HCT116 (cell line): ENCODE results near the gene IL10RB.

Experiments
- EZH2 ChIP-seq: fragments of 200-600 bp; sonication (generic); IDR thresholded peaks from 2 replicates; pipeline ENCODE4 v1.6.1; 2017; ENCODE audit warnings: antibody characterized with exemption, mixed run types
- EZH2phosphoT487 ChIP-seq: fragments of 200-600 bp; IDR thresholded peaks from 2 replicates; pipeline ENCODE4 v1.6.1; 2018; ENCODE audit warnings: antibody characterized with exemption, borderline replicate concordance
- POLR2A ChIP-seq: IDR thresholded peaks from 2 replicates; pipeline ENCODE4 v1.7.0; 2011; ENCODE audit warnings: borderline replicate concordance; ENCODE audit not compliant: insufficient read depth, insufficient read length; ENCODE audit errors: extremely low read depth
- POLR2AphosphoS5 ChIP-seq: IDR thresholded peaks from 2 replicates; pipeline ENCODE4 v1.6.1; 2011; ENCODE audit warnings: mild to moderate bottlenecking, low read depth, low read length, moderate library complexity
- RAD21 ChIP-seq: IDR thresholded peaks from 2 replicates; pipeline ENCODE4 v1.6.1; 2012; ENCODE audit warnings: low read depth, mild to moderate bottlenecking
- SIN3A ChIP-seq: IDR thresholded peaks from 2 replicates; pipeline ENCODE4 v1.6.1; 2012; ENCODE audit warnings: low read depth
- TCF7L2 ChIP-seq: IDR thresholded peaks from 2 replicates; pipeline ENCODE4 v1.7.0; 2011; ENCODE audit warnings: borderline replicate concordance, inconsistent platforms; ENCODE audit not compliant: insufficient read depth, insufficient read length; ENCODE audit errors: extremely low read depth
- ZNF274 ChIP-seq: fragments of 200-500 bp; sonication (Bioruptor generic); IDR thresholded peaks from 2 replicates; pipeline ENCODE4 v1.6.1; 2014; ENCODE audit warnings: mild to moderate bottlenecking, low read depth, low read length, inconsistent platforms
- TF ChIP-seq, protein P1 (sequence below), 3 experiments: fragments of 200-600 bp in 1 of 3; sonication (generic) in 1 of 3; IDR thresholded peaks in 2 of 3; conservative IDR thresholded peaks in 1 of 3; 2 replicates each; pipeline ENCODE4 v1.5.1; 2012 to 2017; ENCODE audit warnings: low read depth in 2 of 3, low read length in 2 of 3, antibody characterized with exemption in 1 of 3, borderline replicate concordance in 1 of 3, control low read depth in 1 of 3, mild to moderate bottlenecking in 1 of 3, mixed read lengths in 1 of 3, mixed run types in 1 of 3, moderate library complexity in 1 of 3; ENCODE audit not compliant: insufficient read depth in 1 of 3
- TF ChIP-seq, protein P2 (sequence below): IDR thresholded peaks from 2 replicates; pipeline ENCODE4 v1.6.1; 2012
- TF ChIP-seq, protein P3 (sequence below): IDR thresholded peaks from 2 replicates; pipeline ENCODE4 v1.6.1; 2012
- TF ChIP-seq, protein P4 (sequence below): IDR thresholded peaks from 2 replicates; pipeline ENCODE4 v1.6.1; 2012; ENCODE audit warnings: low read depth

DNA sequence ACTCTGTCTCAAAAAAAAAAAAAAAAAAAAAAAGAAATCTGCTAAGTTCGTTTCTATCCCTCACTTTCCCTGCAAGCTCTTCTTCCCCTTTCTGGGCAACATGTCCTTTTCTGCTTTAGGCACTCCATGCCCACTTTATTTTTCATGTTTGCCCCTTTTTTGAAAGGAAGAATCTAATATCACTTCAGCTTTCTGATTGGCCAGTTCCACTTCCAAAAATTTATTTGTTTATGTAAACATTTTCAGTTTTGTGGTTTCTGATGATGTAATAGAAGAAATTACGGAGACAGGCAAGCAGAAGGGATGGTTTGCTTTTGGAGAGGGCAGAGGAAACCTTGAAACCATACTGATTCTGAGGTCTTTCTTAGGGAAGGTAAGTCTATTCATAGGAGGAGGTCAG lies 73.8 kb downstream of the IL10RB start:
- TF ChIP-seq, protein P1, sequence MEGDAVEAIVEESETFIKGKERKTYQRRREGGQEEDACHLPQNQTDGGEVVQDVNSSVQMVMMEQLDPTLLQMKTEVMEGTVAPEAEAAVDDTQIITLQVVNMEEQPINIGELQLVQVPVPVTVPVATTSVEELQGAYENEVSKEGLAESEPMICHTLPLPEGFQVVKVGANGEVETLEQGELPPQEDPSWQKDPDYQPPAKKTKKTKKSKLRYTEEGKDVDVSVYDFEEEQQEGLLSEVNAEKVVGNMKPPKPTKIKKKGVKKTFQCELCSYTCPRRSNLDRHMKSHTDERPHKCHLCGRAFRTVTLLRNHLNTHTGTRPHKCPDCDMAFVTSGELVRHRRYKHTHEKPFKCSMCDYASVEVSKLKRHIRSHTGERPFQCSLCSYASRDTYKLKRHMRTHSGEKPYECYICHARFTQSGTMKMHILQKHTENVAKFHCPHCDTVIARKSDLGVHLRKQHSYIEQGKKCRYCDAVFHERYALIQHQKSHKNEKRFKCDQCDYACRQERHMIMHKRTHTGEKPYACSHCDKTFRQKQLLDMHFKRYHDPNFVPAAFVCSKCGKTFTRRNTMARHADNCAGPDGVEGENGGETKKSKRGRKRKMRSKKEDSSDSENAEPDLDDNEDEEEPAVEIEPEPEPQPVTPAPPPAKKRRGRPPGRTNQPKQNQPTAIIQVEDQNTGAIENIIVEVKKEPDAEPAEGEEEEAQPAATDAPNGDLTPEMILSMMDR (IDR thresholded peaks at IDR 0.05 in 2 of 3, conservative IDR thresholded peaks at IDR 0.05 in 1 of 3; ENCODE audit: borderline replicate concordance in 1 of 3, insufficient read depth in 1 of 3, low read depth in 2 of 3, low read length in 2 of 3): no peak
- TF ChIP-seq, protein P2, sequence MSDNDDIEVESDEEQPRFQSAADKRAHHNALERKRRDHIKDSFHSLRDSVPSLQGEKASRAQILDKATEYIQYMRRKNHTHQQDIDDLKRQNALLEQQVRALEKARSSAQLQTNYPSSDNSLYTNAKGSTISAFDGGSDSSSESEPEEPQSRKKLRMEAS: no peak
- TF ChIP-seq RAD21: no peak
- TF ChIP-seq EZH2: no peak
- no peak for TF ChIP-seq SIN3A
- no peak for TF ChIP-seq ZNF274
- TF ChIP-seq, protein P3, sequence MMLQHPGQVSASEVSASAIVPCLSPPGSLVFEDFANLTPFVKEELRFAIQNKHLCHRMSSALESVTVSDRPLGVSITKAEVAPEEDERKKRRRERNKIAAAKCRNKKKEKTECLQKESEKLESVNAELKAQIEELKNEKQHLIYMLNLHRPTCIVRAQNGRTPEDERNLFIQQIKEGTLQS: no peak
- TF ChIP-seq EZH2phosphoT487: no peak
- TF ChIP-seq, protein P4, sequence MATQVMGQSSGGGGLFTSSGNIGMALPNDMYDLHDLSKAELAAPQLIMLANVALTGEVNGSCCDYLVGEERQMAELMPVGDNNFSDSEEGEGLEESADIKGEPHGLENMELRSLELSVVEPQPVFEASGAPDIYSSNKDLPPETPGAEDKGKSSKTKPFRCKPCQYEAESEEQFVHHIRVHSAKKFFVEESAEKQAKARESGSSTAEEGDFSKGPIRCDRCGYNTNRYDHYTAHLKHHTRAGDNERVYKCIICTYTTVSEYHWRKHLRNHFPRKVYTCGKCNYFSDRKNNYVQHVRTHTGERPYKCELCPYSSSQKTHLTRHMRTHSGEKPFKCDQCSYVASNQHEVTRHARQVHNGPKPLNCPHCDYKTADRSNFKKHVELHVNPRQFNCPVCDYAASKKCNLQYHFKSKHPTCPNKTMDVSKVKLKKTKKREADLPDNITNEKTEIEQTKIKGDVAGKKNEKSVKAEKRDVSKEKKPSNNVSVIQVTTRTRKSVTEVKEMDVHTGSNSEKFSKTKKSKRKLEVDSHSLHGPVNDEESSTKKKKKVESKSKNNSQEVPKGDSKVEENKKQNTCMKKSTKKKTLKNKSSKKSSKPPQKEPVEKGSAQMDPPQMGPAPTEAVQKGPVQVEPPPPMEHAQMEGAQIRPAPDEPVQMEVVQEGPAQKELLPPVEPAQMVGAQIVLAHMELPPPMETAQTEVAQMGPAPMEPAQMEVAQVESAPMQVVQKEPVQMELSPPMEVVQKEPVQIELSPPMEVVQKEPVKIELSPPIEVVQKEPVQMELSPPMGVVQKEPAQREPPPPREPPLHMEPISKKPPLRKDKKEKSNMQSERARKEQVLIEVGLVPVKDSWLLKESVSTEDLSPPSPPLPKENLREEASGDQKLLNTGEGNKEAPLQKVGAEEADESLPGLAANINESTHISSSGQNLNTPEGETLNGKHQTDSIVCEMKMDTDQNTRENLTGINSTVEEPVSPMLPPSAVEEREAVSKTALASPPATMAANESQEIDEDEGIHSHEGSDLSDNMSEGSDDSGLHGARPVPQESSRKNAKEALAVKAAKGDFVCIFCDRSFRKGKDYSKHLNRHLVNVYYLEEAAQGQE: no peak
- TF ChIP-seq TCF7L2: no peak
- no peak for TF ChIP-seq POLR2AphosphoS5
- TF ChIP-seq POLR2A: no peak
